GM12878 (cell line): ENCODE measurements around the gene HABP2.

Experiments
- MTA2 ChIP-seq: fragments of 450-650 bp; IDR thresholded peaks from 2 replicates; pipeline ENCODE4 v1.6.1; 2016; ENCODE audit warnings: low read depth, mild to moderate bottlenecking, moderate library complexity
- POLR2AphosphoS5 ChIP-seq: IDR thresholded peaks from 2 replicates; pipeline ENCODE4 v1.6.1; 2011; ENCODE audit warnings: mild to moderate bottlenecking, low read length, inconsistent platforms
- TF ChIP-seq, protein P1 (sequence below): IDR thresholded peaks from 2 replicates; pipeline ENCODE4 v1.6.1; 2011; ENCODE audit warnings: low read depth, low read length, improper control_type of control experiment, borderline replicate concordance
- TF ChIP-seq, protein P2 (sequence below), 3 experiments: IDR thresholded peaks in 2 of 3; conservative IDR thresholded peaks in 1 of 3; 2 replicates each; pipeline ENCODE4 v1.5.1; 2011; ENCODE audit warnings: low read depth in 3 of 3, low read length in 3 of 3, mild to moderate bottlenecking in 3 of 3, control low read depth in 2 of 3, moderate library complexity in 2 of 3, inconsistent platforms in 1 of 3, mixed read lengths in 1 of 3; ENCODE audit not compliant: control insufficient read depth in 2 of 3, insufficient read depth in 1 of 3; ENCODE audit errors: extremely low read depth in 1 of 3

DNA sequence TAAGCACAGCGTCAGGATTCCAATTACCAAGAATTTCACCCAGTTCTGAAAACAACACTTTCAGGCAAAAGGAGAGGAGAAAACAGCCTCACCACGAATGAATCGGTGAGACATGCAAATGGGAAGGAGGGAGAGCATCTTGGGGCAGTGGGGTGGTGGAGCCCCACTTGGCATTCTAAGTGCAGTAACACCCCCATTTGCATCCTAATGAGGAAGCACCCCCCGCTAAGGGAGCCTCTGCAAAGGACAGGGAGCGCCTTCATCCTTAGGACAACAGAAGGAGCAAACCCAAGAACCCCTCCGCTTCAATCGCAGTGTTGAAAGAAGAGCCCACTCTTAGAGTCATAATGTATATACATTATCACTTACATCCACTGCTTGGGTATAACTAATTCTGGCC, 64.2 kb downstream of the HABP2 start:
- no peak for TF ChIP-seq POLR2AphosphoS5
- no peak for TF ChIP-seq MTA2
- TF ChIP-seq, protein P1, sequence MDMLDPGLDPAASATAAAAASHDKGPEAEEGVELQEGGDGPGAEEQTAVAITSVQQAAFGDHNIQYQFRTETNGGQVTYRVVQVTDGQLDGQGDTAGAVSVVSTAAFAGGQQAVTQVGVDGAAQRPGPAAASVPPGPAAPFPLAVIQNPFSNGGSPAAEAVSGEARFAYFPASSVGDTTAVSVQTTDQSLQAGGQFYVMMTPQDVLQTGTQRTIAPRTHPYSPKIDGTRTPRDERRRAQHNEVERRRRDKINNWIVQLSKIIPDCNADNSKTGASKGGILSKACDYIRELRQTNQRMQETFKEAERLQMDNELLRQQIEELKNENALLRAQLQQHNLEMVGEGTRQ, result no peak
- TF ChIP-seq, protein P2, sequence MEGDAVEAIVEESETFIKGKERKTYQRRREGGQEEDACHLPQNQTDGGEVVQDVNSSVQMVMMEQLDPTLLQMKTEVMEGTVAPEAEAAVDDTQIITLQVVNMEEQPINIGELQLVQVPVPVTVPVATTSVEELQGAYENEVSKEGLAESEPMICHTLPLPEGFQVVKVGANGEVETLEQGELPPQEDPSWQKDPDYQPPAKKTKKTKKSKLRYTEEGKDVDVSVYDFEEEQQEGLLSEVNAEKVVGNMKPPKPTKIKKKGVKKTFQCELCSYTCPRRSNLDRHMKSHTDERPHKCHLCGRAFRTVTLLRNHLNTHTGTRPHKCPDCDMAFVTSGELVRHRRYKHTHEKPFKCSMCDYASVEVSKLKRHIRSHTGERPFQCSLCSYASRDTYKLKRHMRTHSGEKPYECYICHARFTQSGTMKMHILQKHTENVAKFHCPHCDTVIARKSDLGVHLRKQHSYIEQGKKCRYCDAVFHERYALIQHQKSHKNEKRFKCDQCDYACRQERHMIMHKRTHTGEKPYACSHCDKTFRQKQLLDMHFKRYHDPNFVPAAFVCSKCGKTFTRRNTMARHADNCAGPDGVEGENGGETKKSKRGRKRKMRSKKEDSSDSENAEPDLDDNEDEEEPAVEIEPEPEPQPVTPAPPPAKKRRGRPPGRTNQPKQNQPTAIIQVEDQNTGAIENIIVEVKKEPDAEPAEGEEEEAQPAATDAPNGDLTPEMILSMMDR (IDR thresholded peaks at IDR 0.05 in 2 of 3, conservative IDR thresholded peaks at IDR 0.05 in 1 of 3; ENCODE audit: control insufficient read depth in 2 of 3, extremely low read depth in 1 of 3, insufficient read depth in 1 of 3, low read depth in 3 of 3, low read length in 3 of 3), result no peak
